ENCODE results near the gene PSD. TPM values are rescaled to one million over a fixed set of nuclear protein-coding genes. Genes with fewer than 3 reads are reported as not detected.
A peak's percentile ranks its signal among the peaks of the same experiment; 100 is the strongest.

The PSD gene
- total and polyA plus RNA-seq, 9 of the 15 experiments (the other 6 are each of a cell fraction or from before 2014, with no cell fraction given), result 0.11 to 1.7 (median 0.54) TPM; not detected in 2

DNA sequence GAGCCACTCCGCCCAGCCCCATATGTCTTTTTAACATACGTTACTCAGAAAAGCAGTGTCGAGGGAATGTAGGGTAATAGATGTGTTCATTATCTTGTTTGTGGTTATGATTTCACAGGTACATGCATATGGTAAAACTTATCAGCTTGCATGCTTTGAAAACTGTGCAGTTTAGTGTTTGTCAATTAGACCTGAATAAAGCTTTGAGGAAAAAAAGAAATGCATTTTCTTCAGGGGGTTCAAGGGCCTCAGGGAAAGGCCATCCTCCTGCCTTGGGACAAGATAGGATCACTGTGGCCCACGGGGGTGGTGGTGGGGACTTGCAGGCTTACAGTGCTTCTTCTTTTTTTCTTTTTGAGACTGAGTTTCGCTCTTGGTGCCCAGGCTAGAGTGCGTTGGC, 48.7 kb upstream of the PSD start:
- Histone ChIP-seq H3K4me1 (replicated peaks in 1 of 2; ENCODE audit: control insufficient read depth in 2 of 2, insufficient read depth in 2 of 2, low read length in 2 of 2) (peaks cover 12 to 26% of the 10 kb centered on the region in 2 experiments), H3K9me3 (replicated peaks; ENCODE audit: control insufficient read depth, insufficient read depth, low read depth, low read length) (no peaks in the 10 kb centered on the region), H3K4me2 (ENCODE audit: insufficient read depth, low read length) (peak overlapping the region; percentile 32; the same call in 1 of the 2 replicates), H3K36me3 (ENCODE audit: control insufficient read depth, insufficient read depth, low read length) (no peaks in the 10 kb centered on the region), H3K4me3 (no peak overlapping the region), H3K9me1 (ENCODE audit: control insufficient read depth, insufficient read depth, low read length) (no peaks in the 10 kb centered on the region), H4K20me1 (replicated peaks; ENCODE audit: control insufficient read depth, insufficient read depth, low read length) (no peaks in the 10 kb centered on the region), H3K9ac (ENCODE audit: insufficient read depth in 1 of 2, low read depth in 2 of 2, low read length in 2 of 2) (peak overlapping the region in 1 of 2 experiments; percentile 36; a peak in 2 of 4 replicates), H3K27ac (ENCODE audit: extremely low read depth, low read depth, low read length) (no peak overlapping the region), H2AFZ (ENCODE audit: low read depth, low read length) (peak overlapping the region; percentile 33; the same call in 1 of the 2 replicates), H3K79me2 (ENCODE audit: control insufficient read depth, insufficient read depth, low read length) (no peaks in the 10 kb centered on the region), H3K27me3 (ENCODE audit: control insufficient read depth in 2 of 2, insufficient read depth in 2 of 2, low read length in 2 of 2) (no peaks in the 10 kb centered on the region)
- TF ChIP-seq ZNF444 (CRISPR knock-in tag; IDR thresholded peaks at IDR 0.05) (no peak), RBFOX2 (IDR thresholded peaks at IDR 0.05; ENCODE audit: low read depth, low read length) (no peak)
- TF ChIP-seq, protein P1, sequence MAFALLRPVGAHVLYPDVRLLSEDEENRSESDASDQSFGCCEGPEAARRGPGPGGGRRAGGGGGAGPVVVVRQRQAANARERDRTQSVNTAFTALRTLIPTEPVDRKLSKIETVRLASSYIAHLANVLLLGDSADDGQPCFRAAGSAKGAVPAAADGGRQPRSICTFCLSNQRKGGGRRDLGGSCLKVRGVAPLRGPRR (CRISPR knock-in tag; IDR thresholded peaks at IDR 0.05), result no peak
- TF ChIP-seq, protein P2, sequence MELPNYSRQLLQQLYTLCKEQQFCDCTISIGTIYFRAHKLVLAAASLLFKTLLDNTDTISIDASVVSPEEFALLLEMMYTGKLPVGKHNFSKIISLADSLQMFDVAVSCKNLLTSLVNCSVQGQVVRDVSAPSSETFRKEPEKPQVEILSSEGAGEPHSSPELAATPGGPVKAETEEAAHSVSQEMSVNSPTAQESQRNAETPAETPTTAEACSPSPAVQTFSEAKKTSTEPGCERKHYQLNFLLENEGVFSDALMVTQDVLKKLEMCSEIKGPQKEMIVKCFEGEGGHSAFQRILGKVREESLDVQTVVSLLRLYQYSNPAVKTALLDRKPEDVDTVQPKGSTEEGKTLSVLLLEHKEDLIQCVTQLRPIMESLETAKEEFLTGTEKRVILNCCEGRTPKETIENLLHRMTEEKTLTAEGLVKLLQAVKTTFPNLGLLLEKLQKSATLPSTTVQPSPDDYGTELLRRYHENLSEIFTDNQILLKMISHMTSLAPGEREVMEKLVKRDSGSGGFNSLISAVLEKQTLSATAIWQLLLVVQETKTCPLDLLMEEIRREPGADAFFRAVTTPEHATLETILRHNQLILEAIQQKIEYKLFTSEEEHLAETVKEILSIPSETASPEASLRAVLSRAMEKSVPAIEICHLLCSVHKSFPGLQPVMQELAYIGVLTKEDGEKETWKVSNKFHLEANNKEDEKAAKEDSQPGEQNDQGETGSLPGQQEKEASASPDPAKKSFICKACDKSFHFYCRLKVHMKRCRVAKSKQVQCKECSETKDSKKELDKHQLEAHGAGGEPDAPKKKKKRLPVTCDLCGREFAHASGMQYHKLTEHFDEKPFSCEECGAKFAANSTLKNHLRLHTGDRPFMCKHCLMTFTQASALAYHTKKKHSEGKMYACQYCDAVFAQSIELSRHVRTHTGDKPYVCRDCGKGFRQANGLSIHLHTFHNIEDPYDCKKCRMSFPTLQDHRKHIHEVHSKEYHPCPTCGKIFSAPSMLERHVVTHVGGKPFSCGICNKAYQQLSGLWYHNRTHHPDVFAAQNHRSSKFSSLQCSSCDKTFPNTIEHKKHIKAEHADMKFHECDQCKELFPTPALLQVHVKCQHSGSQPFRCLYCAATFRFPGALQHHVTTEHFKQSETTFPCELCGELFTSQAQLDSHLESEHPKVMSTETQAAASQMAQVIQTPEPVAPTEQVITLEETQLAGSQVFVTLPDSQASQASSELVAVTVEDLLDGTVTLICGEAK (IDR thresholded peaks at IDR 0.05), result peak; percentile 86
- TF ChIP-seq, protein P2 (CRISPR knock-in tag; IDR thresholded peaks at IDR 0.05), result peak; percentile 89
- BruUV-seq (replicated peaks), result no TSS peak
- DNase-seq (ENCODE audit: extremely low read depth in 1 of 4, low spot score in 3 of 4) (no peak), FAIRE-seq (no peak), ATAC-seq (no peak)
- WGBS (ENCODE audit: insufficient coverage, low coverage, missing lambda C conversion rate), result 38% methylated on average over 5 of the region's 6 CpGs
- intact Hi-C loops (cut with micrococcal nuclease), result no loop called here
- in situ Hi-C loops (cut with MboI), result no loop called here
- POLR2A ChIA-PET, result interaction anchor here (0.6 to 1.6 kb wide), 3 partner anchors 11 to 1608 kb away, joined by 3 to 6 read pairs (median 3); no protein-coding TSS in a partner anchor
- CTCF ChIA-PET (ENCODE audit: low intra/inter-chr PET ratio), result no interaction called here
